GM12872 (cell line): ENCODE data around the gene PLA2G6.

Experiments
- CTCF ChIP-seq: IDR thresholded peaks from 3 replicates; pipeline ENCODE4 v1.5.1; 2011; ENCODE audit warnings: low read depth, mild to moderate bottlenecking, low read length, moderate library complexity; ENCODE audit not compliant: insufficient read depth

PLA2G6 gene

GRCh38 chr22:38226853-38227649 is 45.4 kb upstream of the PLA2G6 start:
- no peak for TF ChIP-seq CTCF

- TF ChIP-seq CTCF: 0 out of 3 replicates have a peak, but pooled peaks have one; percentile 2
Observed at GRCh38 chr22:38223289-38223960, 41.8 kb upstream of the PLA2G6 start.

- TF ChIP-seq CTCF: no peak
Observed at GRCh38 chr22:38222797-38223119, 41.1 kb upstream of the PLA2G6 start.

- TF ChIP-seq CTCF: no peak
Observed at GRCh38 chr22:38221908-38222796, 40.5 kb upstream of the PLA2G6 start.

- TF ChIP-seq CTCF: no peak
Observed at GRCh38 chr22:38221407-38221806, 39.8 kb upstream of the PLA2G6 start.

- no peak for TF ChIP-seq CTCF
Observed at GRCh38 chr22:38220653-38221386, 39.2 kb upstream of the PLA2G6 start.

GRCh38 chr22:38220163-38220562 is 38.5 kb upstream of the PLA2G6 start:
- TF ChIP-seq CTCF: no peak
